Astrocyte (in vitro differentiated cells and primary cell): ENCODE data around the gene IL27RA. TPM values are rescaled to one million over a fixed set of nuclear protein-coding genes. Genes with fewer than 3 reads are reported as not detected.
A peak's percentile ranks its signal among the peaks of the same experiment; 100 is the strongest.

ENCODE experiments used
- DNase-seq: peaks from one replicate; pipeline ENCODE4 v3.0.0-alpha.2; 2010; ENCODE audit warnings: low read depth
- FAIRE-seq: peaks from 2 replicates; lab custom pipeline; 2011; peaks lifted over from hg19 to GRCh38; lab: Jason Lieb, UNC
- H2AFZ ChIP-seq: 2 replicates; pipeline ENCODE4 v1.6.0; 2012; ENCODE audit warnings: low read depth, low read length, inconsistent platforms
- H3K27ac ChIP-seq: 2 replicates; pipeline ENCODE4 v1.5.1; 2011; ENCODE audit warnings: low read depth, low read length, inconsistent platforms
- H3K27me3 ChIP-seq: 2 replicates; pipeline ENCODE4 v1.6.0; 2011; ENCODE audit warnings: low read length, inconsistent platforms; ENCODE audit not compliant: insufficient read depth
- H3K36me3 ChIP-seq: 2 replicates; pipeline ENCODE4 v1.5.1; 2011; ENCODE audit warnings: low read length, inconsistent platforms; ENCODE audit not compliant: insufficient read depth
- H3K4me1 ChIP-seq: 2 replicates; pipeline ENCODE4 v1.5.1; 2011; ENCODE audit warnings: low read length, inconsistent platforms; ENCODE audit not compliant: insufficient read depth
- H3K4me2 ChIP-seq: 2 replicates; pipeline ENCODE4 v1.6.0; 2012; ENCODE audit warnings: low read length, inconsistent platforms
- H3K4me3 ChIP-seq: 2 replicates; pipeline ENCODE4 v1.5.1; 2011; ENCODE audit warnings: low read depth, mild to moderate bottlenecking, low read length, inconsistent platforms; ENCODE audit not compliant: insufficient read depth
- H3K79me2 ChIP-seq: 2 replicates; pipeline ENCODE4 v1.6.0; 2012; ENCODE audit warnings: mild to moderate bottlenecking, low read length, inconsistent platforms; ENCODE audit not compliant: insufficient read depth
- H3K9ac ChIP-seq: 2 replicates; pipeline ENCODE4 v1.6.0; 2012; ENCODE audit warnings: mild to moderate bottlenecking, low read length, inconsistent platforms
- H3K9me3 ChIP-seq: 2 replicates; pipeline ENCODE4 v1.5.1; 2012; ENCODE audit warnings: low read depth, mild to moderate bottlenecking, low read length, inconsistent platforms; ENCODE audit not compliant: insufficient read depth
- H4K20me1 ChIP-seq: 2 replicates; pipeline ENCODE4 v1.6.0; 2012; ENCODE audit warnings: low read length, inconsistent platforms; ENCODE audit not compliant: insufficient read depth
- H3K27ac Mint-ChIP-seq: one replicate; pipeline ENCODE4 v1.8.0; 2021; ENCODE audit warnings: mild to moderate bottlenecking, mixed read lengths; ENCODE audit not compliant: unreplicated experiment
- H3K27me3 Mint-ChIP-seq: one replicate; pipeline ENCODE4 v1.8.0; 2021; ENCODE audit warnings: low read depth, mixed read lengths; ENCODE audit not compliant: unreplicated experiment
- H3K36me3 Mint-ChIP-seq: one replicate; pipeline ENCODE4 v1.8.0; 2021; ENCODE audit warnings: low read depth, mixed read lengths; ENCODE audit not compliant: unreplicated experiment
- H3K4me1 Mint-ChIP-seq: one replicate; pipeline ENCODE4 v1.8.0; 2021; ENCODE audit warnings: low read depth, mixed read lengths; ENCODE audit not compliant: unreplicated experiment
- H3K4me3 Mint-ChIP-seq: one replicate; pipeline ENCODE4 v1.8.0; 2021; ENCODE audit warnings: mild to moderate bottlenecking, moderate library complexity, mixed read lengths; ENCODE audit not compliant: unreplicated experiment
- H3K9me3 Mint-ChIP-seq: one replicate; pipeline ENCODE4 v1.8.0; 2021; ENCODE audit warnings: mild to moderate bottlenecking, mixed read lengths; ENCODE audit not compliant: unreplicated experiment
- CTCF ChIP-seq: IDR thresholded peaks from 2 replicates; pipeline ENCODE4 v1.5.1; 2011; ENCODE audit warnings: low read depth, mild to moderate bottlenecking, inconsistent platforms, low read length, moderate library complexity; ENCODE audit not compliant: insufficient read depth
- EZH2 ChIP-seq: IDR thresholded peaks from 2 replicates; pipeline ENCODE4 v1.6.1; 2012; ENCODE audit warnings: mild to moderate bottlenecking, low read length, inconsistent platforms; ENCODE audit not compliant: insufficient read depth
- total RNA-seq: library from RNA; stranded (reverse); gene quantifications from 2 replicates; pipeline ENCODE4 v1.2.1, GENCODE V29; 2021

The IL27RA gene
- total RNA-seq, 1 donor from 2014 or later, result 5.7 TPM

GRCh38 chr19:14006766-14007562, 24.6 kb upstream of the IL27RA start:
- Histone ChIP-seq H3K27ac (peak overlapping the region; percentile 98), H3K27me3 (no peaks in the 10 kb centered on the region), H4K20me1 (peaks cover 11% of the 10 kb centered on the region), H3K4me3 (peak overlapping the region; percentile 78), H3K4me2 (peak overlapping the region; percentile 89), H3K36me3 (no peaks in the 10 kb centered on the region), H2AFZ (peak overlapping the region; percentile 83), H3K9ac (peak overlapping the region; percentile 92), H3K79me2 (peaks cover 5% of the 10 kb centered on the region), H3K9me3 (no peaks in the 10 kb centered on the region), H3K4me1 (peaks cover 4% of the 10 kb centered on the region)
- DNase-seq (peak; percentile 9), FAIRE-seq (no peak)
- Mint-ChIP-seq H3K4me3 (peak overlapping the region; percentile 90), H3K9me3 (no peaks in the 10 kb centered on the region), H3K36me3 (no peaks in the 10 kb centered on the region), H3K27me3 (no peaks in the 10 kb centered on the region), H3K27ac (peak overlapping the region; percentile 98), H3K4me1 (peaks cover 14% of the 10 kb centered on the region)
- TF ChIP-seq CTCF (no peak), EZH2 (no peak)

- FAIRE-seq (no peak), DNase-seq (no peak)
- no peak for TF ChIP-seq CTCF
- no peak for TF ChIP-seq EZH2
- Mint-ChIP-seq H3K27ac (no peak overlapping the region), H3K4me3 (no peak overlapping the region), H3K36me3 (no peaks in the 10 kb centered on the region), H3K4me1 (no peaks in the 10 kb centered on the region), H3K27me3 (peaks cover 2% of the 10 kb centered on the region), H3K9me3 (peaks cover 3% of the 10 kb centered on the region)
- Histone ChIP-seq H4K20me1 (no peaks in the 10 kb centered on the region), H3K27me3 (no peaks in the 10 kb centered on the region), H3K79me2 (no peaks in the 10 kb centered on the region), H3K9ac (no peak overlapping the region), H3K36me3 (no peaks in the 10 kb centered on the region), H3K9me3 (no peaks in the 10 kb centered on the region), H3K4me3 (no peak overlapping the region), H3K4me2 (no peak overlapping the region), H3K4me1 (no peaks in the 10 kb centered on the region), H3K27ac (no peak overlapping the region), H2AFZ (no peak overlapping the region)
These were observed 19.1 kb upstream of the IL27RA start for GRCh38 chr19:14012378-14012915.
